ENCODE results near the gene SCFD2. TPM values are rescaled to one million over a fixed set of nuclear protein-coding genes. Genes with fewer than 3 reads are reported as not detected.
A peak's percentile ranks its signal among the peaks of the same experiment; 100 is the strongest.

Gene SCFD2
- total RNA-seq, 6 experiments from 2014 or later, result 35.2 to 46.7 (median 41.5) TPM

DNA sequence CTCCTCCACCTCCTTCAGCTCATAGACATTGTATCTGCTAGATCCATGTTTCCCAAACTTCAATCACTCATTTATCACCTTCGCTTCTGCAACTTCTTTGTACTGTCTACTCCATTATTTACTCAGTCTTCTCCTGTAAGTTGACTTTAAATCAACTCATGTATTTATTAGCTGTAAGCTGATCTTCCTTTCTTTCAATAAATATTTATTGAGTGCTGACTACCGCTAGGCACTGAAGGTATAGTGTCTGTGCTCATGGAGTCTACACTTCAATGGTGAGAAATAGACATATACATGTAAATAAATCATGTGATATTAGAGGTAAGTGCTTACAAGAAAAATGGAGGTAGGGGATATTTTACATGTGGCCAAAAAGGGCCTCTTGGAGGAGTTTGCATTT lies 429.1 kb downstream of the SCFD2 start:
- H3K4me3 Mint-ChIP-seq, result no peak overlapping the region
- no peaks in the 10 kb centered on the region; the same call in 1 of the 2 replicates for H3K27me3 Mint-ChIP-seq (ENCODE audit: insufficient read depth)
- TF ChIP-seq, protein P1, sequence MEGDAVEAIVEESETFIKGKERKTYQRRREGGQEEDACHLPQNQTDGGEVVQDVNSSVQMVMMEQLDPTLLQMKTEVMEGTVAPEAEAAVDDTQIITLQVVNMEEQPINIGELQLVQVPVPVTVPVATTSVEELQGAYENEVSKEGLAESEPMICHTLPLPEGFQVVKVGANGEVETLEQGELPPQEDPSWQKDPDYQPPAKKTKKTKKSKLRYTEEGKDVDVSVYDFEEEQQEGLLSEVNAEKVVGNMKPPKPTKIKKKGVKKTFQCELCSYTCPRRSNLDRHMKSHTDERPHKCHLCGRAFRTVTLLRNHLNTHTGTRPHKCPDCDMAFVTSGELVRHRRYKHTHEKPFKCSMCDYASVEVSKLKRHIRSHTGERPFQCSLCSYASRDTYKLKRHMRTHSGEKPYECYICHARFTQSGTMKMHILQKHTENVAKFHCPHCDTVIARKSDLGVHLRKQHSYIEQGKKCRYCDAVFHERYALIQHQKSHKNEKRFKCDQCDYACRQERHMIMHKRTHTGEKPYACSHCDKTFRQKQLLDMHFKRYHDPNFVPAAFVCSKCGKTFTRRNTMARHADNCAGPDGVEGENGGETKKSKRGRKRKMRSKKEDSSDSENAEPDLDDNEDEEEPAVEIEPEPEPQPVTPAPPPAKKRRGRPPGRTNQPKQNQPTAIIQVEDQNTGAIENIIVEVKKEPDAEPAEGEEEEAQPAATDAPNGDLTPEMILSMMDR (IDR thresholded peaks at IDR 0.05), result no peak
- no peak overlapping the region for H3K27ac Mint-ChIP-seq
- no peak for DNase-seq
- H3K9me3 Mint-ChIP-seq, result no peaks in the 10 kb centered on the region
- H3K4me1 Mint-ChIP-seq (ENCODE audit: low read depth), result peaks cover 31% of the 10 kb centered on the region
- H3K36me3 Mint-ChIP-seq (ENCODE audit: low read depth), result peaks cover 11% of the 10 kb centered on the region; the same call in 1 of the 2 replicates

DNA sequence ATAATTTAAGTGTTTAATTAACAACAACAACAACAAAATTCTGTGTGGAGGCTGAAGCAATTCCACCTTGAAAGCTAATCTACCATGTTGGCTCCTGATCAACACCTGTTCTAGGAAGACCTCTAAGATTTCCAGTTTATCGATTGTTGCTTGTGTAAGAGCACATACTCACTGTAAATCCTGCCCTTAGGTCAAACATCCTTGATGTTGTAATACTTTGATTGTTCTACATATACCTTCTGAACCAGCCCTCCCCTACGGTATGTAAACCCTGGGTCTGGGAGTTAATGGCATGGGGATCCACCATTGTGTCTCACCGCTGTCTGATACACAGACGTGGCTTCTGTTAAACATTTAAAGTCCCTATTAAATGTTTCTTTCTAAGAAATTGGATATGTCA lies 430.5 kb downstream of the SCFD2 start:
- DNase-seq, result no peak
- H3K36me3 Mint-ChIP-seq (ENCODE audit: low read depth), result peaks cover 15% of the 10 kb centered on the region; the same call in 1 of the 2 replicates
- H3K27me3 Mint-ChIP-seq (ENCODE audit: insufficient read depth), result no peaks in the 10 kb centered on the region; the same call in 1 of the 2 replicates
- H3K27ac Mint-ChIP-seq, result no peak overlapping the region
- no peaks in the 10 kb centered on the region for H3K9me3 Mint-ChIP-seq
- H3K4me3 Mint-ChIP-seq, result no peak overlapping the region
- TF ChIP-seq, protein P1 (IDR thresholded peaks at IDR 0.05), result no peak
- H3K4me1 Mint-ChIP-seq (ENCODE audit: low read depth), result peaks cover 31% of the 10 kb centered on the region

DNA sequence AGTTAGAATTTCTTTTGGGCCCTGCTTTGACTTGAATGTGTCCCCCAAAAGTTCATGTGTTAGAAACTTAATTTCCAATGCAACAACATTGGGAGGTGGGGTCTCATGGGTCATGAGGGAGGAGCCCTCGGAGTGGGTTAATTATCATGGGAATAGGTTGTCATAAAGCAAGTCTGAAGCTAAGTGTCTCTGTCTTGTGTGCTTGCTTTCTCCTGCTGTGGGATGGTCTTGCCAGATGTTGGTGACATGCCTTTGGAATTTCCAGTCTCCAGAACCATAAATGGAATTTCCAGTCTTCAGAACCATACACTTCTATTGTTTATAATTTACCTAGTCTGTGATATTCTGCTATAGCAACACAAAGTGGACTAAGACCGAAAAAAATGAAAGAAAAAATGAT lies 432.1 kb downstream of the SCFD2 start:
- Mint-ChIP-seq H3K4me1 (ENCODE audit: low read depth) (peaks cover 25% of the 10 kb centered on the region), H3K4me3 (no peak overlapping the region), H3K36me3 (ENCODE audit: low read depth) (peaks cover 22% of the 10 kb centered on the region; the same call in 1 of the 2 replicates), H3K27me3 (ENCODE audit: insufficient read depth) (no peaks in the 10 kb centered on the region; the same call in 1 of the 2 replicates), H3K27ac (no peak overlapping the region; the same call in 1 of the 2 replicates), H3K9me3 (no peaks in the 10 kb centered on the region)
- no peak for DNase-seq
- TF ChIP-seq, protein P1 (IDR thresholded peaks at IDR 0.05), result no peak

DNA sequence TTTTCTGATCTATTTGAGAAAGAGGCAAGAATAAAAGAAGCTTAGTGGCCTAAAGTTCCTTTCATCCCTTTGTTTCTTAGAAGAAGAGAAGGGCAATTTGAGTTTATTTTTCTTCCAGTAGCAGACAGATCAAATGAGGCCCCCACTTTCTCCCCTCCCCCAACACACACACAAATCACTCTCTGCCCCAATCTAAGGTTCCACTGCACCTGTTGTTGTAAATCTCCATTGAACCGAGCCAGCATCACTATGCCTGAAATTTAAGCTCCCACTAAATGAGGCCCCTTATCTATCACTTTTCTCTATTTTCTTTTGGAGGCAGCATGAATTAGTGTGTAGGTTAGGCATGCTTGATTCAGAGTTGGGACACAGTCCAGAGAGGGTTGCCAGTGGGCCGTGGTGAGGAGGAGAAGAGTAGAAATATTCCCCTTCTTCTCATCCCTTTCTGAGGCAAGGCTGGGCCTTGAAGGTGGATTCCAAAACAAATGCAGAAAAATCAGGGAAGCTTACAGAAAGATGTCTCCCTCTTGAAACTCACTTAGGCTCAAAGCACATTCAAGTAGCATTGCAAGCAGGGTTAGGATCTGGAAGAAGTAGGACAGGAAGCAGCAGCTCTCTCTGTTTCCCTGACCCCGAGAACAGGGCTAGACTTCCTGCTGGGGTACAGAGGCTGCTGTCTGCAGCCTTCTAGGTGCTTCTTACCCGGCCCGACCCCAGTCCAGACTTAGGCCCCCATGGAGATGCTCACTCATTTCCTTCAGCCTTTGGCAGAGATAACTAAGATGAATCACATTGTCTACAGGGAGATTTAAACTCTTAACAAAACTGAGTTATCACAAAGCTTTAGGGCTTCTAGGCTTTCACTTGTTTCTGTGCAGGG lies 433.0 kb downstream of the SCFD2 start:
- Mint-ChIP-seq H3K36me3 (ENCODE audit: low read depth) (peaks cover 22% of the 10 kb centered on the region; the same call in 1 of the 2 replicates), H3K4me3 (peak overlapping the region; percentile 22; the same call in 1 of the 2 replicates), H3K27ac (peak overlapping the region; percentile 64), H3K9me3 (no peaks in the 10 kb centered on the region), H3K4me1 (ENCODE audit: low read depth) (peaks cover 25% of the 10 kb centered on the region), H3K27me3 (ENCODE audit: insufficient read depth) (no peaks in the 10 kb centered on the region; the same call in 1 of the 2 replicates)
- TF ChIP-seq, protein P1 (IDR thresholded peaks at IDR 0.05), result no peak
- peak; percentile 19 for DNase-seq

DNA sequence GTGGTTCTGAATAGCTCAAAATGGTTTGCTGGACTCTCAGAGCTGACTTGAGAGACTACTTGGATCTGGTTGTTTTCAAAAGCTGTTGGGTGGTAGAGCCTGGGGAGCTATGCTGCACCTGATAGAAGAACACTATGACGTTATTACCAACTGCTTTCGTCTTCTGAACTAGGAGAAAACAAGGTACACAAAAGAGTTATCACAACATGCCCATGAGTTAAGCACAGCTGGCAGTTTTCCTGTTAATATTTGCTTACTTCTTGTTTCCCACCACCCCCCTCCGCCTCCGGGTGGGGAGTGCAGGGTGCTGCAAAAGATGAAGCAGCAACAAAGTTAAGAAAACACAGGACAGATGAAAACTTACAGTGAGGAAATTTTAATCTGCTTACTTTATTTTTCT lies 434.6 kb downstream of the SCFD2 start:
- TF ChIP-seq, protein P1 (IDR thresholded peaks at IDR 0.05), result no peak
- DNase-seq, result no peak
- no peak overlapping the region for H3K27ac Mint-ChIP-seq
- no peaks in the 10 kb centered on the region; the same call in 1 of the 2 replicates for H3K27me3 Mint-ChIP-seq (ENCODE audit: insufficient read depth)
- no peaks in the 10 kb centered on the region for H3K9me3 Mint-ChIP-seq
- peaks cover 25% of the 10 kb centered on the region for H3K4me1 Mint-ChIP-seq (ENCODE audit: low read depth)
- no peak overlapping the region for H3K4me3 Mint-ChIP-seq
- peaks cover 11% of the 10 kb centered on the region; the same call in 1 of the 2 replicates for H3K36me3 Mint-ChIP-seq (ENCODE audit: low read depth)
